HepG2 (cell line): ENCODE measurements around the gene OSBPL5. TPM values are rescaled to one million over a fixed set of nuclear protein-coding genes. Genes with fewer than 3 reads are reported as not detected.
A peak's percentile ranks its signal among the peaks of the same experiment; 100 is the strongest.

Source experiments
- GATAD2A ChIP-seq: IDR thresholded peaks from 2 replicates; pipeline ENCODE4 v1.6.1; 2016
- MLLT10 ChIP-seq: sonication (generic); formaldehyde crosslinking; IDR thresholded peaks from 2 replicates; pipeline ENCODE4 v1.4.0; 2020; ENCODE audit warnings: missing genetic modification reagents
- NPAS2 ChIP-seq: sonication (generic); formaldehyde crosslinking; IDR thresholded peaks from 2 replicates; pipeline ENCODE4 v1.8.0; 2022; ENCODE audit warnings: mild to moderate bottlenecking, missing genetic modification reagents, borderline replicate concordance
- SIX1 ChIP-seq: sonication (generic); formaldehyde crosslinking; IDR thresholded peaks from 2 replicates; pipeline ENCODE4 v1.4.0; 2020; ENCODE audit warnings: missing genetic modification reagents, borderline replicate concordance
- TCF7 ChIP-seq: sonication (generic); IDR thresholded peaks from 2 replicates; pipeline ENCODE4 v1.6.1; 2016; ENCODE audit warnings: antibody characterized with exemption, low read depth
- ZNF24 ChIP-seq: fragments of 450-650 bp; IDR thresholded peaks from 2 replicates; pipeline ENCODE4 v1.6.1; 2017; ENCODE audit warnings: antibody characterized with exemption, mild to moderate bottlenecking
- ZNF263 ChIP-seq: sonication (generic); formaldehyde crosslinking; IDR thresholded peaks from 2 replicates; pipeline ENCODE4 v1.4.0; 2020; ENCODE audit warnings: missing genetic modification reagents
- ZNF83 ChIP-seq: sonication (generic); formaldehyde crosslinking; IDR thresholded peaks from 2 replicates; pipeline ENCODE4 v1.4.0; 2020; ENCODE audit warnings: missing genetic modification reagents, mild to moderate bottlenecking, borderline replicate concordance
- polyA plus RNA-seq, 8 experiments: library from polyadenylated mRNA; depleted of rRNA in 3 of 8; stranded (reverse) in 7 of 8; unstranded in 1 of 8; fragments of >200 nt; fragmentation: Illumina TruSeq in 4 of 8; extraction: Trizol in 4 of 8; gene quantifications; 2 replicates each; pipeline versions ENCODE4 v1.2.1 to v1.2.3, GENCODE V29; 2011 to 2016; ENCODE audit warnings: low read depth in 4 of 8, missing spikeins in 1 of 8, mixed read lengths in 1 of 8; ENCODE audit not compliant: insufficient read depth in 1 of 8
- total RNA-seq, 5 experiments: library from RNA; depleted of rRNA; stranded (reverse); fragments of >200 nt; fragmentation: Illumina TruSeq; extraction: Trizol; gene quantifications; 2 replicates each; pipeline ENCODE4 v1.2.3, GENCODE V29; 2016; ENCODE audit warnings: low read depth in 1 of 5
- TF ChIP-seq, protein P1 (sequence below), 2 experiments: sonication (generic) in 1 of 2; formaldehyde crosslinking in 1 of 2; IDR thresholded peaks; 2 replicates each; pipeline versions ENCODE4 v1.6.1 to v1.9.0; 2014 to 2022; ENCODE audit warnings: antibody characterized with exemption in 1 of 2, borderline replicate concordance in 1 of 2, inconsistent platforms in 1 of 2, low read depth in 1 of 2, missing genetic modification reagents in 1 of 2
- TF ChIP-seq, protein P2 (sequence below): sonication (generic); formaldehyde crosslinking; IDR thresholded peaks from 2 replicates; pipeline ENCODE4 v1.5.0; 2020; ENCODE audit warnings: missing genetic modification reagents
- TF ChIP-seq, protein P3 (sequence below): sonication (generic); formaldehyde crosslinking; IDR thresholded peaks from 2 replicates; pipeline ENCODE4 v1.8.0; 2022; ENCODE audit warnings: missing genetic modification reagents, mild to moderate bottlenecking, moderate library complexity, borderline replicate concordance
- TF ChIP-seq, protein P4 (sequence below): sonication (generic); formaldehyde crosslinking; IDR thresholded peaks from 2 replicates; pipeline ENCODE4 v1.8.1; 2023; ENCODE audit warnings: mild to moderate bottlenecking, missing genetic modification reagents
- TF ChIP-seq, protein P5 (sequence below): IDR thresholded peaks from 2 replicates; pipeline ENCODE4 v1.6.1; 2016
- TF ChIP-seq, protein P6 (sequence below): sonication (generic); formaldehyde crosslinking; IDR thresholded peaks from 2 replicates; pipeline ENCODE4 v1.9.0; 2022; ENCODE audit warnings: missing genetic modification reagents, mild to moderate bottlenecking, borderline replicate concordance

Gene OSBPL5
- total and polyA plus RNA-seq, 2 of the 13 experiments (the other 11 are each of a cell fraction or from before 2014, with no cell fraction given), result not detected

DNA sequence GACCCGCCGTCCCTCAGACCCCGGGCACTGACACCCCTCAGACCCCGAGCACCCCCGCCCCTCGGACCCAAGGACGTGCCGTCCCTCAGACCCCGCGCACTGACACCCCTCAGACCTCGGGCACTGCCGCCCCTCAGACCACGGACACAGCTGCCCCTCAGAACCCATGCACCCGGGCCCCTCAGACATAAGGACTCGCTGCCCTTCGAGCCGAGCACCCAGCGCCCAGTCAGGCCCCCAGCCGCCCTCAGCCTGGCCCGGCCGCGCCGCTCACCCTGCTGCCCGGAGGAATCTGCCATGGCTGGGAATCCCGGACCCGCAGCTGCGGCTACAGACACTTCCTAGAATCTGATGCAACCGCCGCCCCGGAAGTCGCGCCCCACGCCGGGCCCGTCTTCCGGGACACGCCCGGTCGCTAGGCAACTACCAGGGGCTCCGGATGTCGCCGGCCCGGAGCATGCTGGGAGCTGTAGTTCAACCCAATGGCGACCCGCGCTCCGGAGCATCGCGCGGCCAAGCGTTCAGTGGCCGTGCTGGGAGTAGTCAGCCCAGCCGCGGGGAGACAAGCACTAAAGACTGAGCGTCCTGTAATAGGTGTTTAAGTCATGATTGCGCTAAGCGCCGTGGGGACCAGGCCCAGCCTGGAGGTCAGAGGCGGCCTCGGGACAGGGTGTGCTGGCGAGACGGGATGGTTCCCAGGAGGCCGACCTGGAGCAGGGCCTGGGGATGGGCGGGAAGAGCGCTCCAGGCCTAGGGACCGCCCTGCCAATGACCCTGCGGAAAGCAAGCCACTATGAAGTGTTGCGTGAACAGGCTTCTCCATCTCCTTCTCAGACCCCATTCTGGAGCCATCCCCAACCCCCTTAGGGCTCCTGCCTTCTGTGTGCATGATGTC, 107.8 kb downstream of the OSBPL5 start, which contains the start of gene CARS1 (continued):
- TF ChIP-seq, protein P1, sequence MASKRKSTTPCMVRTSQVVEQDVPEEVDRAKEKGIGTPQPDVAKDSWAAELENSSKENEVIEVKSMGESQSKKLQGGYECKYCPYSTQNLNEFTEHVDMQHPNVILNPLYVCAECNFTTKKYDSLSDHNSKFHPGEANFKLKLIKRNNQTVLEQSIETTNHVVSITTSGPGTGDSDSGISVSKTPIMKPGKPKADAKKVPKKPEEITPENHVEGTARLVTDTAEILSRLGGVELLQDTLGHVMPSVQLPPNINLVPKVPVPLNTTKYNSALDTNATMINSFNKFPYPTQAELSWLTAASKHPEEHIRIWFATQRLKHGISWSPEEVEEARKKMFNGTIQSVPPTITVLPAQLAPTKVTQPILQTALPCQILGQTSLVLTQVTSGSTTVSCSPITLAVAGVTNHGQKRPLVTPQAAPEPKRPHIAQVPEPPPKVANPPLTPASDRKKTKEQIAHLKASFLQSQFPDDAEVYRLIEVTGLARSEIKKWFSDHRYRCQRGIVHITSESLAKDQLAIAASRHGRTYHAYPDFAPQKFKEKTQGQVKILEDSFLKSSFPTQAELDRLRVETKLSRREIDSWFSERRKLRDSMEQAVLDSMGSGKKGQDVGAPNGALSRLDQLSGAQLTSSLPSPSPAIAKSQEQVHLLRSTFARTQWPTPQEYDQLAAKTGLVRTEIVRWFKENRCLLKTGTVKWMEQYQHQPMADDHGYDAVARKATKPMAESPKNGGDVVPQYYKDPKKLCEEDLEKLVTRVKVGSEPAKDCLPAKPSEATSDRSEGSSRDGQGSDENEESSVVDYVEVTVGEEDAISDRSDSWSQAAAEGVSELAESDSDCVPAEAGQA (IDR thresholded peaks at IDR 0.05; ENCODE audit: low read depth), result peak; percentile 33; the same call in 1 of the 2 replicates
- TF ChIP-seq, protein P1 (CRISPR knock-in tag; IDR thresholded peaks at IDR 0.05; ENCODE audit: borderline replicate concordance), result no peak
- no peak for TF ChIP-seq ZNF83 (CRISPR knock-in tag)
- TF ChIP-seq ZNF24, result no peak
- TF ChIP-seq, protein P2, sequence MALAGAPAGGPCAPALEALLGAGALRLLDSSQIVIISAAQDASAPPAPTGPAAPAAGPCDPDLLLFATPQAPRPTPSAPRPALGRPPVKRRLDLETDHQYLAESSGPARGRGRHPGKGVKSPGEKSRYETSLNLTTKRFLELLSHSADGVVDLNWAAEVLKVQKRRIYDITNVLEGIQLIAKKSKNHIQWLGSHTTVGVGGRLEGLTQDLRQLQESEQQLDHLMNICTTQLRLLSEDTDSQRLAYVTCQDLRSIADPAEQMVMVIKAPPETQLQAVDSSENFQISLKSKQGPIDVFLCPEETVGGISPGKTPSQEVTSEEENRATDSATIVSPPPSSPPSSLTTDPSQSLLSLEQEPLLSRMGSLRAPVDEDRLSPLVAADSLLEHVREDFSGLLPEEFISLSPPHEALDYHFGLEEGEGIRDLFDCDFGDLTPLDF (CRISPR knock-in tag), result peak; percentile 87
- TF ChIP-seq, protein P3, sequence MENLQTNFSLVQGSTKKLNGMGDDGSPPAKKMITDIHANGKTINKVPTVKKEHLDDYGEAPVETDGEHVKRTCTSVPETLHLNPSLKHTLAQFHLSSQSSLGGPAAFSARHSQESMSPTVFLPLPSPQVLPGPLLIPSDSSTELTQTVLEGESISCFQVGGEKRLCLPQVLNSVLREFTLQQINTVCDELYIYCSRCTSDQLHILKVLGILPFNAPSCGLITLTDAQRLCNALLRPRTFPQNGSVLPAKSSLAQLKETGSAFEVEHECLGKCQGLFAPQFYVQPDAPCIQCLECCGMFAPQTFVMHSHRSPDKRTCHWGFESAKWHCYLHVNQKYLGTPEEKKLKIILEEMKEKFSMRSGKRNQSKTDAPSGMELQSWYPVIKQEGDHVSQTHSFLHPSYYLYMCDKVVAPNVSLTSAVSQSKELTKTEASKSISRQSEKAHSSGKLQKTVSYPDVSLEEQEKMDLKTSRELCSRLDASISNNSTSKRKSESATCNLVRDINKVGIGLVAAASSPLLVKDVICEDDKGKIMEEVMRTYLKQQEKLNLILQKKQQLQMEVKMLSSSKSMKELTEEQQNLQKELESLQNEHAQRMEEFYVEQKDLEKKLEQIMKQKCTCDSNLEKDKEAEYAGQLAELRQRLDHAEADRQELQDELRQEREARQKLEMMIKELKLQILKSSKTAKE (CRISPR knock-in tag), result peak; percentile 43; the same call in 1 of the 2 replicates
- TF ChIP-seq NPAS2, result no peak
- TF ChIP-seq TCF7, result no peak
- TF ChIP-seq MLLT10, result no peak
- TF ChIP-seq, protein P4, sequence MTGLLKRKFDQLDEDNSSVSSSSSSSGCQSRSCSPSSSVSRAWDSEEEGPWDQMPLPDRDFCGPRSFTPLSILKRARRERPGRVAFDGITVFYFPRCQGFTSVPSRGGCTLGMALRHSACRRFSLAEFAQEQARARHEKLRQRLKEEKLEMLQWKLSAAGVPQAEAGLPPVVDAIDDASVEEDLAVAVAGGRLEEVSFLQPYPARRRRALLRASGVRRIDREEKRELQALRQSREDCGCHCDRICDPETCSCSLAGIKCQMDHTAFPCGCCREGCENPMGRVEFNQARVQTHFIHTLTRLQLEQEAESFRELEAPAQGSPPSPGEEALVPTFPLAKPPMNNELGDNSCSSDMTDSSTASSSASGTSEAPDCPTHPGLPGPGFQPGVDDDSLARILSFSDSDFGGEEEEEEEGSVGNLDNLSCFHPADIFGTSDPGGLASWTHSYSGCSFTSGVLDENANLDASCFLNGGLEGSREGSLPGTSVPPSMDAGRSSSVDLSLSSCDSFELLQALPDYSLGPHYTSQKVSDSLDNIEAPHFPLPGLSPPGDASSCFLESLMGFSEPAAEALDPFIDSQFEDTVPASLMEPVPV (CRISPR knock-in tag), result peak; percentile 84; the same call in 1 of the 2 replicates
- no peak; the same call in 1 of the 2 replicates for TF ChIP-seq GATAD2A
- no peak for TF ChIP-seq SIX1 (CRISPR knock-in tag)
- TF ChIP-seq, protein P5, sequence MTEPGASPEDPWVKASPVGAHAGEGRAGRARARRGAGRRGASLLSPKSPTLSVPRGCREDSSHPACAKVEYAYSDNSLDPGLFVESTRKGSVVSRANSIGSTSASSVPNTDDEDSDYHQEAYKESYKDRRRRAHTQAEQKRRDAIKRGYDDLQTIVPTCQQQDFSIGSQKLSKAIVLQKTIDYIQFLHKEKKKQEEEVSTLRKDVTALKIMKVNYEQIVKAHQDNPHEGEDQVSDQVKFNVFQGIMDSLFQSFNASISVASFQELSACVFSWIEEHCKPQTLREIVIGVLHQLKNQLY (CRISPR knock-in tag), result no peak
- TF ChIP-seq, protein P6, sequence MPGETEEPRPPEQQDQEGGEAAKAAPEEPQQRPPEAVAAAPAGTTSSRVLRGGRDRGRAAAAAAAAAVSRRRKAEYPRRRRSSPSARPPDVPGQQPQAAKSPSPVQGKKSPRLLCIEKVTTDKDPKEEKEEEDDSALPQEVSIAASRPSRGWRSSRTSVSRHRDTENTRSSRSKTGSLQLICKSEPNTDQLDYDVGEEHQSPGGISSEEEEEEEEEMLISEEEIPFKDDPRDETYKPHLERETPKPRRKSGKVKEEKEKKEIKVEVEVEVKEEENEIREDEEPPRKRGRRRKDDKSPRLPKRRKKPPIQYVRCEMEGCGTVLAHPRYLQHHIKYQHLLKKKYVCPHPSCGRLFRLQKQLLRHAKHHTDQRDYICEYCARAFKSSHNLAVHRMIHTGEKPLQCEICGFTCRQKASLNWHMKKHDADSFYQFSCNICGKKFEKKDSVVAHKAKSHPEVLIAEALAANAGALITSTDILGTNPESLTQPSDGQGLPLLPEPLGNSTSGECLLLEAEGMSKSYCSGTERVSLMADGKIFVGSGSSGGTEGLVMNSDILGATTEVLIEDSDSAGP (CRISPR knock-in tag), result peak; percentile 77
- TF ChIP-seq ZNF263, result peak; percentile 43; the same call in 1 of the 2 replicates
